Uterus (tissue), 4 donors: ENCODE data around the gene BCL11B. TPM values are rescaled to one million over a fixed set of nuclear protein-coding genes. Genes with fewer than 3 reads are reported as not detected.

ENCODE experiments used
- DNase-seq, 2 donors: peaks; one replicate each; pipeline ENCODE4 v3.0.0-alpha.2; 2019 to 2020
- H3K27ac ChIP-seq, 2 donors: fragments of 200-600 bp; sonication (generic); 1 replicate in 1 of 2; 2 replicates in 1 of 2; pipeline ENCODE4 v1.5.1; 2016 to 2018
- H3K27me3 ChIP-seq, 2 donors: fragments of 200-600 bp; sonication (generic); one replicate each; pipeline ENCODE4 v1.5.1; 2018 to 2019; ENCODE audit warnings: control low read depth in 1 of 2
- H3K36me3 ChIP-seq, 2 donors: fragments of 200-600 bp; sonication (generic); one replicate each; pipeline ENCODE4 v1.5.1; 2019; ENCODE audit warnings: control low read depth in 1 of 2
- H3K4me1 ChIP-seq, 2 donors: fragments of 200-600 bp; sonication (generic); one replicate each; pipeline ENCODE4 v1.5.1; 2018 to 2019; ENCODE audit warnings: control low read depth in 1 of 2
- H3K4me3 ChIP-seq, 2 donors: fragments of 200-600 bp; sonication (generic); 1 replicate in 1 of 2; 2 replicates in 1 of 2; pipeline ENCODE4 v1.5.1; 2018 to 2019; ENCODE audit warnings: mild to moderate bottlenecking in 1 of 2
- H3K9me3 ChIP-seq, 2 donors: fragments of 200-600 bp; sonication (generic); one replicate each; pipeline ENCODE4 v1.5.1; 2019; ENCODE audit warnings: control low read depth in 1 of 2
- CTCF ChIP-seq, 4 experiments: fragments of 200-600 bp in 2 of 4; fragments of 450-650 bp in 2 of 4; sonication (generic) in 2 of 4; IDR thresholded peaks; one replicate each; pipeline ENCODE4 v1.5.1; 2016 to 2019; ENCODE audit warnings: antibody characterized with exemption in 4 of 4, mild to moderate bottlenecking in 2 of 4, moderate library complexity in 1 of 4
- POLR2A ChIP-seq, 2 donors: fragments of 450-650 bp; IDR thresholded peaks; one replicate each; pipeline ENCODE4 v1.6.1; 2016; ENCODE audit warnings: antibody characterized with exemption in 2 of 2, mild to moderate bottlenecking in 1 of 2, moderate library complexity in 1 of 2
- intact Hi-C: fragments of 100-400 bp; cut with DNase I; formaldehyde crosslinking; loops from one replicate; pipeline ENCODE4 v1.15.1; 2023; ENCODE audit warnings: low total_unique reads
- total RNA-seq, 4 donors: library from RNA; depleted of rRNA in 3 of 4; stranded (reverse); fragments of >200 nt in 3 of 4; gene quantifications; one replicate each; pipeline versions ENCODE4 v1.1.0 to v1.2.4, GENCODE V29; 2014 to 2023
- donor health status: DM: yes; HTN: yes; CAD: no.

Gene BCL11B
- total RNA-seq, 4 donors from 2014 or later: 0.29 to 0.55 (median 0.46) TPM; not detected in 1

- H3K4me1 ChIP-seq: peaks cover 3 to 8% of the 10 kb centered on the region in 2 donors
- H3K36me3 ChIP-seq: no peaks in the 10 kb centered on the region
- intact Hi-C loops: no loop called here
- no peaks in the 10 kb centered on the region for H3K9me3 ChIP-seq
- no peak for DNase-seq
- no peak overlapping the region for H3K4me3 ChIP-seq
- TF ChIP-seq CTCF (IDR thresholded peaks at IDR 0.05) (no peak), POLR2A (IDR thresholded peaks at IDR 0.05) (no peak)
- no peaks in the 10 kb centered on the region for H3K27me3 ChIP-seq
- no peak overlapping the region for H3K27ac ChIP-seq
Measured at GRCh38 chr14:99256483-99256874, 15.5 kb downstream of the BCL11B start.

- intact Hi-C loops: no loop called here
- no peak overlapping the region for H3K4me3 ChIP-seq
- H3K27ac ChIP-seq: no peak overlapping the region
- TF ChIP-seq POLR2A (IDR thresholded peaks at IDR 0.05) (no peak), CTCF (IDR thresholded peaks at IDR 0.05) (no peak)
- H3K27me3 ChIP-seq: no peaks in the 10 kb centered on the region
- H3K36me3 ChIP-seq: no peaks in the 10 kb centered on the region
- no peaks in the 10 kb centered on the region for H3K9me3 ChIP-seq
- no peak for DNase-seq
- H3K4me1 ChIP-seq: peaks cover 3 to 8% of the 10 kb centered on the region in 2 donors
Measured at GRCh38 chr14:99255621-99256482, 16.1 kb downstream of the BCL11B start.

- Histone ChIP-seq H3K4me3 (no peak overlapping the region), H3K27me3 (no peaks in the 10 kb centered on the region), H3K9me3 (no peaks in the 10 kb centered on the region), H3K36me3 (no peaks in the 10 kb centered on the region), H3K4me1 (peaks cover 3 to 8% of the 10 kb centered on the region in 2 donors), H3K27ac (no peak overlapping the region)
- intact Hi-C loops: no loop called here
- no peak for DNase-seq
- TF ChIP-seq CTCF (IDR thresholded peaks at IDR 0.05): no peak
- no peak for TF ChIP-seq POLR2A (IDR thresholded peaks at IDR 0.05)
Measured at GRCh38 chr14:99254328-99255009, 17.5 kb downstream of the BCL11B start.

GRCh38 chr14:99253890-99254289, 18.1 kb downstream of the BCL11B start:
- Histone ChIP-seq H3K27me3 (no peaks in the 10 kb centered on the region), H3K4me1 (peaks cover 3 to 8% of the 10 kb centered on the region in 2 donors), H3K9me3 (no peaks in the 10 kb centered on the region), H3K4me3 (no peak overlapping the region), H3K27ac (no peak overlapping the region), H3K36me3 (no peaks in the 10 kb centered on the region)
- no peak for TF ChIP-seq CTCF (IDR thresholded peaks at IDR 0.05)
- no peak for TF ChIP-seq POLR2A (IDR thresholded peaks at IDR 0.05)
- intact Hi-C loops: no loop called here
- DNase-seq: no peak
